ENCODE results near the gene CCDC117.
A peak's percentile ranks its signal among the peaks of the same experiment; 100 is the strongest.

The CCDC117 gene

DNA sequence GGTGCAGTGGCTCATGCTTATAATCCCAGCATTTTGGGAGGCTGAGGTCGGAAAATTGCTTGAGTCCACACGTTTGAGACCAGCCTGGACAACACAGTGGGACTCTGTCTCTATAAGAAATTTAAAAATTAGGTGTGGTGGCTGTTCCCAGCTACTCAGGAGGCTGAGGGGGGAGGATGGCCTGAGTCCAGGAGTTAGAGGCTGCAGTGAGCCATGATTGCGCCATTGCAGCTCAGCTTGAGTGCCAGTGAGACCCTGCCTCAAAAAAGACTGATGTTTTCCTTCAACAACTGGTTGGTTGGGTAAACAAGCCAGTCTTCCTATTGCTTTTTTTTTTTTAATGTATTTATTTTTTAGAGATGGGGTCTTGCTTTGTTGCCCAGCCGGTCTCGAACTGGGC lies 18.6 kb downstream of the CCDC117 start:
- Mint-ChIP-seq H3K4me3 (no peak overlapping the region), H3K27me3 (ENCODE audit: low read depth) (no peaks in the 10 kb centered on the region), H3K4me1 (ENCODE audit: low read depth) (peaks cover 44% of the 10 kb centered on the region), H3K36me3 (ENCODE audit: low read depth) (peaks cover 49% of the 10 kb centered on the region), H3K9me3 (no peaks in the 10 kb centered on the region), H3K27ac (no peak overlapping the region)

DNA sequence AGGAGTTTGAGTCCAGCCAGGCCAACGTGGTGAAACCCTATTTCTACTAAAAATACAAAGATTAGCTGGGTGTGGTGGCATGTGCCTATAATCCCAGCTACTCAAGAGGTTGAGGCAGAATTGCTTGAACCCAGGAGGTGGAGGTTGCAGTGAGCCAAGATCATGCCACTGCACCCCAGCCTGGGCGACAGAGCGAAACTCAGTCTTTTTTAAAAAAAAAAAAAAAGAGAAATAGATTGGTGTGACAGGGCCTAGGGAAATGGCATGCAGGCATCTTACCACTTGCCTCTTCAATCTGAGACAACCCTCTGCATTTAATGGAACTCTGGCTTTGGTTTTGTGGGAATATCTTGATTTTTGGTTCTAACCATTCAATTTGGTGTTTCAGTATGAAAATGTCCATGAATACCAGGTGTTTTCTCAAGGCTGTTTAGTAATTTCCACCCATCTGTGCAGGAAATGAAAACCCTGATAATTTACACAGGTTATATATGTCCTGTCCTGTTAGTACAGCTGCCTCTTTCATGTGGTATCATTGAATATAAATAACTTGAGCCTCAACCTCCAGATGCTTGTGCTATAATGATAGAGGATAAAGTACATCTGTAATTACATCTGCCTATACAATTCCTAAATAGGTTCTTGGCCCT lies 19.5 kb downstream of the CCDC117 start:
- H3K4me3 Mint-ChIP-seq, result no peak overlapping the region
- peaks cover 52% of the 10 kb centered on the region for H3K4me1 Mint-ChIP-seq (ENCODE audit: low read depth)
- H3K9me3 Mint-ChIP-seq, result no peaks in the 10 kb centered on the region
- peak overlapping the region; percentile 71 for H3K27ac Mint-ChIP-seq
- peaks cover 53% of the 10 kb centered on the region for H3K36me3 Mint-ChIP-seq (ENCODE audit: low read depth)
- H3K27me3 Mint-ChIP-seq (ENCODE audit: low read depth), result no peaks in the 10 kb centered on the region

DNA sequence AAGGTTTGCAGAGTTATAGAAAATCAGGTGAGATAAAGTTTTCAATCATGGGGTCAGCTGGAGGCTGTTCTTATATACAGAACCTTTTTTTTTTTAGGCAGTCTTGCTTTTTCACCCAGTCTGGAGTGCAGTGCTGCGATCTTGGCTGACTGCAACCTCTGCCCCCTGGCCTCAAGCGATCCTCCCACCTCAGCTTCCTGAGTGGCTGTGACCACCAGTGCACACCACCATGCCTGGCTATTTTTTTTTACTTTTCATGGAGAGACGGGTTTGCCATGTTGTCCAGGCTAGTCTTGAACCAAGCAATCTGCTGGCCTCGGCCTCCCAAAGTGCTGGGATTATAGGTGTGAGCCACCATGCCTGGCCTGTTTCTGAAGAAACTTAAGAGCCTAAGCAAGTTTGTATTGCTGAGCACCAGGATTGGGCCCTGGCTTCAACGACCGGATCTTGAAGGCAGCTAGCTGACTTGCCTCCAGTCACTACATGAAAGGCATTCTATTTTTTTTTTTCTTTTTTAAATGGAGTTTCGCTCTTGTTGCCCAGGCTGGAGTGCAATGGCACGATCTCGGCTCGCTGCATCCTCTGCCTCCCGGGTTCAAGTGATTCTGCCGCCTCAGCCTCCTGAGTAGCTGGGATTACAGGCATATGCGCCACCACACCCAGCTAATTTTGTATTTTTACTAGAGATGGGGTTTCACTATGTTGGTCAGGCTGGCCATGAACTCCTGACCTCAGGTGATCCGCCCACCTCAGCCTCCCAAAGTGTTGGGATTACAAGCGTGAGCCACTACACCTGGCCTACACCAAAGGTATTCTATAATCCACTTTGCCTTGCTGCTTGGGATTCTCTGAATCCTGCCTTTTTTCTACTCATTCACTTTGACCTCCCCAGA lies 20.2 kb downstream of the CCDC117 start:
- Mint-ChIP-seq H3K4me1 (ENCODE audit: low read depth) (peaks cover 57% of the 10 kb centered on the region), H3K9me3 (no peaks in the 10 kb centered on the region), H3K4me3 (no peak overlapping the region), H3K27me3 (ENCODE audit: low read depth) (no peaks in the 10 kb centered on the region), H3K36me3 (ENCODE audit: low read depth) (peaks cover 56% of the 10 kb centered on the region), H3K27ac (peak overlapping the region; percentile 52)

DNA sequence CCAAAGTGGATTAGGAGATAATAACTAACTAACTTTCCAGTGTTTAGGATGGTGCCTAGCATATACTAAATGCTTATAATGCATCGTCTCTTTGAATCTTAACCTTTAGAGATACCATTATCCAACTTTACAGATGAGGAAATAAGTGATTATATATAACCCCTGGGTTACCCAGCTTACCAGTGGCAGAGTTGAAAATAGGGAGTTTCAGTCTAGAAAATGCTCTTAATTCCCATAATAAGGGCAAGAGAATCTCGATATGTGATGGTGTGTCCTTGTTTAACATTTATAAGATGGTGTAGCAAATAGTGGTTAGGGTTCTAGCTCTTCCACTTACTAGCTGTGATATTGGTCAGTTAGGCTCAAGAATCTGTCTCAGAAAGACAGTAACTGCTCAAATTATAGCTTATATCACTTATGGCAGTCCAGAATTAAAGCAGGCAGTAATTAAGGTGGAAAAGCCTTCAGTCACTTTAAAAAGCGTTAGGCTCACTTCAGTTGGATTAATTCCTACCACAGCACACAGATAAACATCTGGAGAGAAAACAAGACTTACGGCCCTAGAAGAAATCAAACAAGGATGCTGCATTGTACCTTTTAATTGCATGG lies 21.6 kb downstream of the CCDC117 start:
- Mint-ChIP-seq H3K4me3 (peak overlapping the region; percentile 56), H3K4me1 (ENCODE audit: low read depth) (peaks cover 58% of the 10 kb centered on the region), H3K9me3 (no peaks in the 10 kb centered on the region), H3K36me3 (ENCODE audit: low read depth) (peaks cover 62% of the 10 kb centered on the region), H3K27ac (peak overlapping the region; percentile 59), H3K27me3 (ENCODE audit: low read depth) (no peaks in the 10 kb centered on the region)

DNA sequence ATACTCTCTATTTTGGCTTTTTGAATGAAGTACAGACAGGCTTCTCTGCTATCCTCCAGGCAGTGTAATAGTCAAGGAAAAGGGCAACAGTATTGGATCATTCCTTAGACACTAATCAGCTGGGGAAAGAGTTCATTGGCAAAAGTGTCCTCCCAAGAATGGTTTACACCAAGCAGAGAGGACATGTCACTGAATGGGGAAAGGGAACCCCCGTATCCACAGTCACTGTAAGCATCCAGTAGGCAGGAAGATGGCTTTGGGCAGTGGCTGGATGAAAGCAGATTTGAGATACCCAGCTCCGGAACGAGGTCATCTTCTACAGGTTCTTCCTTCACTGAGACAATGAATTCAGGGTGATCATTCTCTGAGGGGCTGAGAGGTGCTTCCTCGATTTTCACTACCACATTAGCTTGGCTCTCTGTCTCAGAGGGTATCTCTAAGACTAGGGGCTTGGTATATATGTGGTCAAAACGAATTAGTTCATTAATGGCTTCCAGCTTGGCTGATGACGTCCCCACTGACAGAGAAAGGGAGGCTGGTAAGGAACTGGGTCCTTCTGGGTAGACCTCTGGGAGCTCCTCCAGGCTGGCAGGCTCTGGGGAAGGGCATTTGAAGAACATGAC lies 22.7 kb downstream of the CCDC117 start:
- Mint-ChIP-seq H3K27me3 (ENCODE audit: low read depth) (no peaks in the 10 kb centered on the region), H3K36me3 (ENCODE audit: low read depth) (peaks cover 64% of the 10 kb centered on the region), H3K4me1 (ENCODE audit: low read depth) (peaks cover 57% of the 10 kb centered on the region), H3K9me3 (no peaks in the 10 kb centered on the region), H3K4me3 (peak overlapping the region; percentile 97), H3K27ac (peak overlapping the region; percentile 41)

DNA sequence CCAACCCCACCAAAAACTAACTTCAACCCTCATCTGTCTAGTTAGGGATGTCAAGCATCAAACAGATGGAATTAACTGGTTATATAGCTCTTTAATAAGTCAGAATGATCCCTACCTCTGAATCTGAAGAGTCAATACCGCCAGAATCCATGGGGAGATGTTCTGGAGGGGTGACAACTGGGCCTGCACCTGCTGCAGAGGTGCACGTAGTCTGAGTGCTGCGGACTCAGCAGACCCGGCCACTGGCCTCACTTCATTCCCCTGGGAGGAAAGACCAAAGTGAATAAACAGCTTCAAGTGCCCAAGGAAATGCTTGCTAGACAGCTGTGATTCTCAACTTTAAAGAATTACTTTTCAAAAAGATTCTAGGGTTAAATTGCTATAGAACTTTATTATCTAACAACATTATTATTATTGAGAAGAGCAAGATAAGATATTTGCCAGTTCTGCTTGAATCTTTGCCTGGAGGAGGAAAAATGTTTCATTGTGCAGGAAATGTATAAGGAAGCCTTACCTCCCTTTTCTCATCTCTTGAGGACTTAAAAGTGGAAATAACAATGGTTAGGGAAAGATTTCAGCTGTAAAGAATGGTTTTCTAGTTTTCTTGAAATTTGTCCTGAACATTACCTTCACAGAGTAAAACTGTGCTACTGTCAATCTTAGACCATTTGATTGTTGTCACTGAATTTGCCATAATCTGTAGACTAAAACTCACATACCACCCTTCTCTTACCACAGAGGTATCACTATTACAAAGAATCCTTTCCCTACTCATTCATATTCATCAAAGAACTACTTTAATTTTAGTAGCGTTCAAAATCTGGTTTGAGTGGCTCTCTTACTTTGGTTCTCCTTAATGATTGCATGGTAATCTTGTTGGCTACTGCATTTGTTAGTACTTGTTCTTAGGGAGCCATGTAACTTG lies 23.7 kb downstream of the CCDC117 start:
- Mint-ChIP-seq H3K27ac (peak overlapping the region; percentile 53), H3K36me3 (ENCODE audit: low read depth) (peaks cover 70% of the 10 kb centered on the region), H3K9me3 (no peaks in the 10 kb centered on the region), H3K4me3 (peak overlapping the region; percentile 97), H3K27me3 (ENCODE audit: low read depth) (no peaks in the 10 kb centered on the region), H3K4me1 (ENCODE audit: low read depth) (peaks cover 56% of the 10 kb centered on the region)

- Mint-ChIP-seq H3K27ac (peak overlapping the region; percentile 94), H3K9me3 (no peaks in the 10 kb centered on the region), H3K4me1 (ENCODE audit: low read depth) (peaks cover 53% of the 10 kb centered on the region), H3K27me3 (ENCODE audit: low read depth) (no peaks in the 10 kb centered on the region), H3K36me3 (ENCODE audit: low read depth) (peaks cover 63% of the 10 kb centered on the region), H3K4me3 (peak overlapping the region; percentile 97)
Observed at GRCh38 chr22:28798810-28799605, 26.5 kb downstream of the CCDC117 start.

DNA sequence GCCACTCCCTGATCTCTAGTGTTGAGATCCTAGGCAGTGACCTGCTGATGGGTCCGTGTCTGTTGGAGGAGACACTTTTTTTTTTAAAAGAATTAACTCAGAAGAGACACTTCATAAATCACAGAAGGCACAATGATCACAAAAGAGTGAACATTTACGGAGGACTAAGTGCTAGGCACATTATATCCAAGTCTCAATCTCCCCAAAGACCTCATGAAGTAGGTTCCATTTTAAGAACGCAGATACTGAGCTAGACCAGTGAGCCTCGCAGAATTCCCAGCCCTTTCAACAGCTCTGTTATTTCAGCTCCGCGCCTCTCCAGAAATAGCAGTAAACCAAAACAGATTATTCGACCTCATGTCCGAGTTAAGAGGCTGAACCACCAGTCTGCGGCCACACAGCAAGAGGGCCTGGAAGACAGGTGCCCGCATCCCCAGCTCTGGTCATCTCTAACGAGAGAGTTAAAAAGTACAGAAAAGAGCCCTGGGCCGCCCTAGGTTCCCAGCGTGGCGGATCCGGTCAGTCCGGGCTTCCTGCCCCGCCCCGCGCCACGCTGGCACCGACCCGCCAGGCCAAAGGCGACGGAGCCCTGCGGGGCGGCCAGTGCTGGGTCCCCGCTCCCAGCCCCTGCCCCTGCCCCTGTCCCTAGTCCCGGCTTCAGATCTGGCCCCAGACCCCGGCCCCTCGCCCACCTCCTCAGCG lies 27.3 kb downstream of the CCDC117 start:
- no peaks in the 10 kb centered on the region for H3K27me3 Mint-ChIP-seq (ENCODE audit: low read depth)
- no peaks in the 10 kb centered on the region for H3K9me3 Mint-ChIP-seq
- peaks cover 47% of the 10 kb centered on the region for H3K4me1 Mint-ChIP-seq (ENCODE audit: low read depth)
- peak overlapping the region; percentile 100 for H3K27ac Mint-ChIP-seq
- peaks cover 57% of the 10 kb centered on the region for H3K36me3 Mint-ChIP-seq (ENCODE audit: low read depth)
- peak overlapping the region; percentile 98 for H3K4me3 Mint-ChIP-seq

GRCh38 chr22:28800308-28801041 lies 28.0 kb downstream of the CCDC117 start, which contains the start of gene XBP1:
TSS of gene XBP1 (minus strand) at chr22:28800569.
- H3K27ac Mint-ChIP-seq, result peak within 1 kb of the TSS; percentile 100
- no peaks in the 10 kb centered on the region for H3K9me3 Mint-ChIP-seq
- H3K4me1 Mint-ChIP-seq (ENCODE audit: low read depth), result peaks cover 42% of the 10 kb centered on the region
- H3K27me3 Mint-ChIP-seq (ENCODE audit: low read depth), result no peaks in the 10 kb centered on the region
- peaks cover 50% of the 10 kb centered on the region for H3K36me3 Mint-ChIP-seq (ENCODE audit: low read depth)
- H3K4me3 Mint-ChIP-seq, result peak within 1 kb of the TSS; percentile 98

DNA sequence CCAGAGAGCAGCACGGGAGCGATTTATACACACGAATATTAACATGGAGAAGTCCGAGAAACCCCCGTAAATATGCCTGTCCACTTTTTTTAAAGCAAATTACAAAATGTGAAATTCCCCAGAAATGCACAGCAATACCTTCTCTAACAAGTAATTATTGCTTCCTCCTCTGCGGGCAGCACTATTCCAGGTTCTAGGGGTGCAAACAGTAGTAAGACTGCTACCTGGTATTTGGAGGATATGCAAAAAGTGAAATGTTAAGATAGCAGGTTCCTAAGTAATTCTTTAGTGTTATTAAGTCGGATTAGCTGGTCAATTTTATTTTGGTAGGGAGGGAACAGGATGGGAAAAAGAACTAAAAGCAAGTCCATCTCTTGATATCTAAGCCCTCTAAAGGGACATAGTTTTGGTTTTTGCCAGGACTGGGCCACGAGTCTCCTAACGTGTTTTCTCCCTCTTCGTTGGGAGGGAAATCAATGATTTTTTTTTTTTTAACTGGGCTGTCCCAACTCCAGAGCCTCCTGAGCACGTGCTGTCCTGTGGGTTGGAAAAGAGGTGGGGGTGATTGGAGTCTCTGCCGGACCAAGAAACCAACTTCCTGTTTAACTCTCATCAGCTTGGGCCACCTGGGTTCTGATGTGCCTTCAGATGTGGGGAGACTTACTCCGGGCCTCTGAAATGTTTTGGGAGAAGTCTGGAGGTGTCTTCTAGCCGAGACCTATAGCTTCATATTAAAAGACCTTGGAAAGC lies 29.5 kb downstream of the CCDC117 start:
- no peaks in the 10 kb centered on the region for H3K9me3 Mint-ChIP-seq
- H3K4me3 Mint-ChIP-seq, result peak overlapping the region; percentile 81
- peaks cover 29% of the 10 kb centered on the region for H3K4me1 Mint-ChIP-seq (ENCODE audit: low read depth)
- H3K27me3 Mint-ChIP-seq (ENCODE audit: low read depth), result no peaks in the 10 kb centered on the region
- H3K27ac Mint-ChIP-seq, result peak overlapping the region; percentile 75
- H3K36me3 Mint-ChIP-seq (ENCODE audit: low read depth), result peaks cover 38% of the 10 kb centered on the region

DNA sequence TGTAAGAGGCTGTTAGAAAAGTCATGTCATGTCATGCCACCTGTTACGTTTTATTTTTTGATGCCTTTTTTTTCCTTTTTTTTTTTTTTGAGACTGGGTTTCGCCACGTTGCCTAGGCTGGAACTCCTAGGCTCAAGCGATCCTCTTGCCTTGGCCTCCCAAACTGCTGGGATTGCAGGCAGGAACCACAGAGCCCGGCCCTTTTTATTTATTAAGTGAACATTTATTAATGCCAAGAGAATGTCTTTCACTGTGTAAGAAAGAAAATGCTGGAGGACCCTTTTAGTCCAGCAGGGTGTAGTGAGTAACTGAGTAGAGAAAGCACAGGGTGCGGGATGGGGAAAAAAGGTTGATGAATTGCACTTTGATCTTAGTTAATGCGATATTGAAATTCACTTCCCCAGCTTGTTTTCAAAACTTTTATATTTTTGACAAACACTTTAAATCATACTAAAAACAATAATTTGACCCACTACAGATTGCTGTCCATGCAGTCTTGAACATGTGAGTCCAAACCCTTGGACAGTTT lies 30.2 kb downstream of the CCDC117 start:
- H3K27ac Mint-ChIP-seq, result peak overlapping the region; percentile 75
- H3K27me3 Mint-ChIP-seq (ENCODE audit: low read depth), result no peaks in the 10 kb centered on the region
- peak overlapping the region; percentile 81 for H3K4me3 Mint-ChIP-seq
- no peaks in the 10 kb centered on the region for H3K9me3 Mint-ChIP-seq
- peaks cover 25% of the 10 kb centered on the region for H3K4me1 Mint-ChIP-seq (ENCODE audit: low read depth)
- peaks cover 35% of the 10 kb centered on the region for H3K36me3 Mint-ChIP-seq (ENCODE audit: low read depth)

Measured in T-helper 1 cell treated with Interleukin-12 subunit alpha and Interleukin-12 subunit beta and Interleukin-4 antibody, amounts not matched to agents 30 μg/mL and 1 μg/mL, for 36 hours (primary cell).